Loucy (cell line): ENCODE data around the gene BCL3.

Source experiments
- CTCF ChIP-seq: fragments of 200-600 bp; sonication (generic); conservative IDR thresholded peaks from 2 replicates; pipeline ENCODE4 v1.5.1; 2014; ENCODE audit warnings: mild to moderate bottlenecking, antibody characterized with exemption, low read length
- EZH2phosphoT487 ChIP-seq: fragments of 200-600 bp; IDR thresholded peaks from 2 replicates; pipeline ENCODE4 v1.6.1; 2018; ENCODE audit warnings: antibody characterized with exemption, mild to moderate bottlenecking, moderate library complexity, borderline replicate concordance

- TF ChIP-seq EZH2phosphoT487 (no peak), CTCF (no peak)
These were observed 6.7 kb downstream of the BCL3 start for GRCh38 chr19:44755219-44755618.
